ENCODE data around the gene IL4.
"Not testable (repeated sequence)": the region's sequence is repeated elsewhere in the genome, so short reads cannot be mapped to it uniquely, and the experiment has no call there.

IL4 gene

DNA sequence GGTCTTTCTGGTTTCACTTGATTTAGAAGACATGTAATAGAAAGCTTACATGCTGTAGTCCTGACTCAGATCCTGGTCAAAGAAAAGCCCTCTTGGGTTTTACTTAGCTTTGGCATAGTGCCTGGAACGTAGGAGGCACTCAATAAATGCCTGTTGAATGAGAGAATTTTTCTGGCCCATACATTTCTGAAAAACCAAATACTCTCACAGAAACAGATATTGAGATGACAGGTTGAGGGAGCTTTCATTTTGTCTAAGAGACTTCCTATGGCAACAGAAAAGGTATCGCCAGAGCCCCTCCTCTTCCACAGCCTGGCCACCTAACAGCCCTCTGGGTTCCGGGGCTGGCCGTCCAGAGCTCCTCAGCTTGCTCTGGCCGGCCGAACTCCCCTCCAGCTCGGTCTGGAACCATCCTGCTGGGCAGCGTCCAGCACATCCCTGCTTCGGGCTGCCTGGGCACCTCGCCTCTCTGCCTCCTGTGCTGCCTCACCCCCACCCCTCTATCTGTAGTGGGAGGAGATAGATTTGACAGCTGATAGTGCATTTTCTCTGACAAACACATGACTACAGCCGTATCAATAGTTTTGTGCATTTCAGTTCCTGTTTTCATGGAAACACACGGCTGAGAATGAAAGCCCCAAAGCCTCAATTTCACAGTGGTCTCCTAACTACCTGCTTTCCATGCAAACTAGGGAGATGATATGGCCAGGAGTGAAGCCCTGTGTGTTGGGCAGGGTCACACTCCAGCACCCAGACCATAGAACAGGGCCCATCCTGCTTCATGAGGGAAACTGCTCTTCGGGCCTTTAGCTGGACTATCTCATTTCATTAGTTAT, 1.1 kb downstream of the IL4 start:
- DNase-seq: no peak

DNA sequence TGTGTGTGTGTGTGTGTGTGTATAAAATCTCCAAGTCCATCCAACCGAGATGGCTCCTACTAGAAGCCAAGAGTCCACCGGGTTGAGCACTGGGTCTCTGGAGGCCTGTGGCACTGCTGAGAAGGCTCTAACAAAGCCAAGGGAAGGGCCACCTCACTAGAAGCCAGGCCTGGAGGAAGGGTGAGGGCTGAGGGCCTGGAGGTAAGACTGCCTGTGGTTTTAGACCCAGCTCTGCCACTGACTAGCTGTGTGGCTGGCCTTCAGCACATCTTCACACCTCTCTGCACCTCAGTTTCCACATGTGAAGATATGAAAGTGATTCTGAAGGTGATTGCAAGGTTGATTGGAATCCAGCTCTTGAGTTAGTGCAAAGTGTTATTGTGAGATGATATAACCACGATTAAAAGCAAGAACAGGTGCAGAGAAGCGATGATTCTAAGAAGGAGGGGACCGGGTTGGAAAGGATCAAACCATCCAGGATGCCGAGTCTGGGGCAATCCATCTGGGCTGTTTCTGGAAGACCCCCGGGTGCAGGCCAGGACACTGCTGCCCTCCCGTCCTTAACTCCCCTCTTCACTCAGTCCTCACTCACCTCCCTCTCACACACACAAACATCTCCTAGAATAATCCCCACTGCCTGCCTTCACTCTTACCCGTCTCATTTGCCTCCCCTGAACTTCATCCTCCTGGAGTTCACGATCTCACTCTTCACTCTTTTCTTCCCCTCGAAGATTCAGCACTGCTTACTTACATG, 2.3 kb downstream of the IL4 start:
- DNase-seq: no peak

DNA sequence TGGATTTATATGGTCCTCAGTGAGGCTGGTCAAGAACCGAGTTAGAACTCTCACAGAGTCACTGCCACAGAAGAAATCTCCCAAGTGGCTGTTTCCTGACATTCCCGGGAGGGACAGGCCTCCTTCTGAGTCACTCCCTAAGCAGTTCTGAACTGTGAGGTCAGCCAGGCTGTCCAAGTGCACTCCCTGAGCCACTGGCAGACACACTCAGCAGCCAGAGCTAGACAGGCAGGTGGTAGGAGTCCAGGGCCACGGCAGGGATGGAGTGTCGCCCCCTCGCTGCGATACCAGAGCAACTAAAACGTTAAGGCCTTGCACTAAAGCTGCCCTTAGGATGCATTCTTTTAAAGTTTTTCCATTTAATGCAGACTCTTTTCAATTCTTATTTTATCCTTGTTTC, 3.4 kb downstream of the IL4 start:
- DNase-seq: no peak

DNA sequence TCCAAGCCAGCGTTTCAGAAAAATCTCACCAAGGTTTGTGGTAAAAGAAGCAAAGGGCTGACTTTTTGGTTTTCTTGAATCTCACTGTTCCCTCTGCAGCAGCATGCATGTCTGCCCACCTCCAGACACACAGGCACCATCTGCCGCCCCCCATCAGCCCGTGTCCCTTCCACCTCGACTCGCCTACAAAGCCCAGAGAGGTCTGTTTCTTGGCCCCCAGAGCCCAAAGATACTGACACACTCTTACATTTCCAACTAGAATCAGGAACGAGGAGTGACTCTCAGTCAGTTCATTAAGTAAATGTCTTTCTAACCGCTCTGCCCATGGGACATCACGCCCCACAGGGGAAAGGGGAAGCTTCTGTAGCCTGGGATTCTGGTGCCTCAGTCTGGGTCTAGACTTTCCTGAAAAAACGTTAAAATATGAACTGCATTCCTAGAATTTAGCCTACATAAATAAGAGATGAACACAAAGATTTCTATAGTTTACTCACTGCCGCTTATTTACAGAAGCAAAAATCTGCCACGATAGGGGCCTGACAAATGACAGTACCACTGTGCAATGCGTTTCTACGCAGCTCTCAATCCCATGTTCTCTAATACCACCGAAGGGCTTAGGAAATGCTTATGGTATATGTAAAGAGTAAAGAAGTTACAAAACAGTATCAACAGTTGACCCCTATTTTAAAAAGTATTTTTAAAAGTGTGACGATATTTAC, 4.1 kb downstream of the IL4 start:
- no peak for DNase-seq

DNA sequence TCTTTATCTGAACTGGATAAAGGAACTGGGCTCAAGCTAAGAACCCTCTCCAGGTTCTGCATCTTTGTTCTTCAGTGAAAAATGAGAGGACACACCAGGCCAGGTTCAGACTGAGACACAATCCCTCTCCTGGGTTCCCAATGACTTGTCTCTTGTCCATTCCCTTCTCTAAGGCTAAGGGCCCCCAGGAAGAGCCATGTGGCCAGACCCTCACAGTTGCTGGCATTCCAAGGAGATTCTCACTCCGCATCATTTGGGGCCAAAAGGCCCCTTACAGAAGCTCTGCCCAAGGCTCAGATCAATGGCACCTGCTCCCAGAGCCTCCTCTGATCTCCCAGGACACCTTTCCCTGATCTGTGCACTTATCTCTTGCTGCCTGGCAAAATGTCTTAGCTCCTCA, 4.9 kb downstream of the IL4 start:
- no peak for DNase-seq

DNA sequence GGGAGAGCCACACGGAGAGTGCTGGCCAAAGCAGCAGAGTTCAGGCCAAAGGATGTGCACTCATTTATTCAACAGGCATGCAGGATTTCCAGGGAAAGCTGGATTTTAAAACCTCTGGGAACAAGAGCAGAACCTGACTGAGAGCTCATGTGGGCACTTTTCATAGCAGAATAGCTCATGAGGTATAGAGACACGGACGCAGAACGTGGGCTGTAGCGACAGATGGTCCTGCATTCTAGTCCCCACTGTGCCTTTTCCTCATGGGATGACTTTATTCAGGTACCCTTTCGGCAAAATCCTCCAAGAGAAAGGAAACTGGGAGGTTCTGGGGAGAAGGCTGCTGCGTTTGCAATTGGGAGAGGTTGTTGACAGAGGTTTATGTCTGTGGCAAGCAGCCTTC, 5.4 kb downstream of the IL4 start:
- no peak for DNase-seq

DNA sequence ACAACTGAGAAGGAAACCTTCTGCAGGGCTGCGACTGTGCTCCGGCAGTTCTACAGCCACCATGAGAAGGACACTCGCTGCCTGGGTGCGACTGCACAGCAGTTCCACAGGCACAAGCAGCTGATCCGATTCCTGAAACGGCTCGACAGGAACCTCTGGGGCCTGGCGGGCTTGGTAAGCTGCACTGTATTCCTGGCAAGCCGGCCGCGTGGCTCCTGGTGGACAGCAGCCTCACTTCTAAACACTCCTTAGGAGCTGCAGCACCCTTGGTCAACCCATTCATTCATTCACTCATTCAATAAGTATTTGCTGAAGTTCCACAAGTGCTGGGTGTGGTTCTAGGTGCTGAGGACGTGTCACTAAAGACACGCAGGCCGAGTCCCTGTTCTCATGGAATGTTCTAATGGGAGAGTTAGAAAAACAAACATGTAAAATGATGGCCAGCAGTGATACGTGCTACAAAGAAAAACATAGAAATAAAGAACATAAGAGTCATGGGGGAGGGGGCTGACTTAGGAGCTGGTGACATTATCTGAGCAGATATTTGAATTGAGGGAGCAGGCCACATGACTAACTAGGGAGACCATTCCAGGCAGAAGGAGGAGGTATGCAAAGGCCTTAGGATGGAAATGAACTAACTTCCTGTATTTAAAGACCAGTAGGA, 6.1 kb downstream of the IL4 start:
- DNase-seq: no peak

DNA sequence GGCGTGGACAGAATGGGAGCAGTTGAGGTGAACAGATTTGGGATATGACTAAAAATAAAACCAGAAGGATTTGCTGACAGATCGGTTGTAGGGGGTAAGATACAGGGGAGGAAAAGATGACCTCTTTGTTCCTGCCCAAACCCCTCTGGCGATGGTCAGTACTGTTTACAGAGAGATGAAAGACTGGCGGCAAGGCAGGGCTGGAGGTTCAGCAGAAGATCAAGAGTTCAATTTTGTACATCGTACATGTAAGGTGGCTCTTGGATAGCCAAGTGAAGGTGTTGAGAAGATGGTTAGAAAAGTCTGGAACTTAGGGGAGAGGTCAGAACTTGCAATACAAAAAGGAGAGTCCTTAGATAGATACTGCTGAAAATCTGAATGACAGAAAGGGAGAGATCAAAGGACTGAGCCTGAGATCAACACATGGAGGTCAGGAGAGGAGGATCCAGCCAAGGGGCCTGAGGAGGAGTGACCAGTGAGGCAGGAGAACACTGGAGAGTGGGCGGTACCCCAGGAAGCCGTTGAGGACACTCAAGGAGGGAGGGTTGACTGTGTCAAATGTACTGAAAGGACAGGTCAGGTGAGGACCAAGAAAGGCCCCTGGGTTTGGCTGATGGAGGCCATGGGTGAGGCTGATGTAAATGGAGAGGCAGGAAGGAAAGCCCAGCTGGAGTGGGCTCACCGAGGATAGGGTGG, 7.1 kb downstream of the IL4 start:
- no peak for DNase-seq

DNA sequence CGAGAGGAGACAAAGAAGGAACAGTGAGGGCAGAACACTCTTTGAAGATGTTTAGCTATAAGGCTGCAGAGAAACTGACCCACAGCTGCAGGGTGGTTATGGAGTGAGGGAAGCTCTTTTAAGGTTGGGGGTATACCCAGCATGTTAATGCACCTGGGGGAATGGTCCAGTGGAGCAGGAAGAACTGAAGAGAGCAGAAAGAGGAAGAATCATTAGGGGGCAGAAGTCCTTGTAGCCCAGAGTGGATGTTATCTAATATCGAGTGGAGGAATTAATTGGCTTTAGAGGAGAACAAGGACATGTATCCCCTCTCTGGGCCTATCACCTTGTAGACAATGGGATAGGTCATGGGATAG, 7.7 kb downstream of the IL4 start:
- no peak for DNase-seq

DNA sequence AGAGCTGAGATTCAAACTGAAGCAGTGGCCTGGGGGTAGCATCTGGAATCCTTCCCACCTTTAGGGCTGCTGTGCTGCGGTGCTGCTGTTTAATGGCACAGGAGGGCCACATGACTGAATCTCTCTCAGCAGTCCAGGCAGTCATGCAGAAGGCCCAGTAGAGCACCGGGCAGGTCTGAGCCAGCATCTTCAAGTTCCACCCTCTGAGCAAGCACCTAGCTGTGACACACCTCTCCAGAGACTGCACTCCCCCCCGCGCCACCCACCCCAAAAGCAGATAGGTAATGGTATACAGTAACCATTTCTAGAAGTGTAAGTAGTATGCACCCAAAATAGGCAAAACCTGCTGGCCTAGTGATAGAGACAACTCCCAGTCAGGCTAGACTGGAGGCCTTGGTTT, 8.2 kb downstream of the IL4 start:
- no peak for DNase-seq

DNA sequence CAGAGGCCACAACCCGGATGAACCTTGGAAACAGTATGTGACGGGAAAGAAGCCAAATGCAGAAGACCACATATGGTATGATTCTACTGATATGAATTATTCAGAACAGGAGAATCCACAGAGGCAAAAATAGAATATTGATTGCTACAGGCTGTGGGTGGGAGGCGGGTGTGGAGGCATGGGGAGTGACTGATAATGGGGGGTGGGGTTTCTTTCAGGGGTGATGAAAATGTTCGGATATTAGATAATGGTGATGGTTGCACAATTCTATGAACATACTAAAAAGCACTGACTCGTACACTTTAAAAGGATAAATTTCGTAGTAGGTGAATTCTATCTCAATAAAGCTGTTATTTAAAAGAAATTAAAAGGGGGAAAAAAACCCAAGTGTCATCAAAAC, 10.7 kb downstream of the IL4 start:
- DNase-seq: no peak

DNA sequence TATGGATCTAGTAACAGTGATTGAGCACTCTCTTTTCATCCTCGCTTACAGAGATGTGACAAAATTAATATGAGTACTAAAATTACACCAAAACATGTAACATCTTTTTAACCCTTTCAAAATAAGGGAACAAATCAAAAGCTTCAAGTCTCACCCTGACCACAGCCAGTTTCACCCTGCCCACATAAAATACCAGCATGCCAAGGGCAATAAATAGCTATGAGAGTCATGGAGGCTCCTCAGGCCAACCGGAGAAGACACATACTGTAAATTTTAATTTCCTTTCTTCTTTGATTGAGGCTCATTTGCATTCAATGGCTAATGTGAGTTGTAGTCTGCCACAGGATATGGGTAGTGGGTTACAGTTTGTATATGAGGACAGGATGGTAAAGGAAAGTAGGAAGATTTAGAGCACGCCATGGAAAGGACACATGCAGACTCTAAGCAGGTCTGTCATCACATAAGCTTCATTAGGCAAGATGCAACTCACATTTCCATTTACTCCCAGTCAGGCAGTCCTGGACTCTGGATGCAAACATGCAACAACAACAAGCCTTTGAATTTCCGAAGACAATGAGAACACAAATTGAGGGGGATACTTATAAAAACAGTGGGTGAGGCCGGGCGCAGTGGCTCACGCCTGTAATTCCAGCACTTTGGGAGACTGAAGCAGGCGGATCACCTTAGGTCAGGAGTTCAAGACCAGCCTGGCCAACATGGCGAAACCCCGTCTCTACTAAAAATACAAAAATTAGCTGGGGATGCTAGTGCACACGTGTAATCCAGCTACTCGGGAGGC, 11.3 kb downstream of the IL4 start:
- DNase-seq: no peak

DNA sequence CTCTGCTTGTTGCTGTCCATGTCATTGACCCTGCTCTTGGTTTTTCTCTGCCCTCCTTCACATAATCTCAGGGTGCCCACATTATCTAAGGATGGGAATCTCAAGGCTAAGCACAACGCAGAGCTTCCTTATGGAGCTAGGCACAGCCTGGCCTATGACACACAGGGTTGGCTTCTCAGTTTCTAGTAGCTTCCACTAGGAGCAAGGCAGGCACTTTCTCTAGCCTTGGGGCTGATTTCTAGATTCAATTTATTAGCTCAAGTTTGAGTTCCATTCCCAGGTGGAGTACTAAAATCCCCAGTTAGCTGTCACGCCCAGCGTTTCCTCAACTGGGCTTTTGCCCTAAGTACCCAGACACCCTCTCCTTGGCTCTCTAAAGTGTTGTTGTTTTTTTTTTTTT, 12.4 kb downstream of the IL4 start:
- no peak for DNase-seq

DNA sequence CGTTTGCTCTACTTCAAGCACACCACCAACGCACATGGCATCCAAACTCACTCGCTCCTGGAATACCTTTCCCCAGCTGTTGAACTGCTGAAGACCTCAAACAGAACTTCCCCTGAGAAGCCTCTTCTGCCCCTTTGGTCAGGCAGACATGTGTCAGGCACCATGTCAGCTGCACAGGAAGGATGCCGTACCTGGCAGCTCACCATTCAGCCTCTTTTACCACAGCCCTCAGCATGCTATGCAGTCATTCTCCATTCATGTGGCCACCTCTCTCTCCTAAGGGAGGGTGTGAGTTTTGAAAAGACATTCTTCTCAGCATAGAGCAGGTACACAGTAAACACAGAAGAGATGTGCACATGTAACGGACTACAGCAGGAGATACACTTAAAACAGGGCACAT, 14.2 kb downstream of the IL4 start:
- no peak for DNase-seq

DNA sequence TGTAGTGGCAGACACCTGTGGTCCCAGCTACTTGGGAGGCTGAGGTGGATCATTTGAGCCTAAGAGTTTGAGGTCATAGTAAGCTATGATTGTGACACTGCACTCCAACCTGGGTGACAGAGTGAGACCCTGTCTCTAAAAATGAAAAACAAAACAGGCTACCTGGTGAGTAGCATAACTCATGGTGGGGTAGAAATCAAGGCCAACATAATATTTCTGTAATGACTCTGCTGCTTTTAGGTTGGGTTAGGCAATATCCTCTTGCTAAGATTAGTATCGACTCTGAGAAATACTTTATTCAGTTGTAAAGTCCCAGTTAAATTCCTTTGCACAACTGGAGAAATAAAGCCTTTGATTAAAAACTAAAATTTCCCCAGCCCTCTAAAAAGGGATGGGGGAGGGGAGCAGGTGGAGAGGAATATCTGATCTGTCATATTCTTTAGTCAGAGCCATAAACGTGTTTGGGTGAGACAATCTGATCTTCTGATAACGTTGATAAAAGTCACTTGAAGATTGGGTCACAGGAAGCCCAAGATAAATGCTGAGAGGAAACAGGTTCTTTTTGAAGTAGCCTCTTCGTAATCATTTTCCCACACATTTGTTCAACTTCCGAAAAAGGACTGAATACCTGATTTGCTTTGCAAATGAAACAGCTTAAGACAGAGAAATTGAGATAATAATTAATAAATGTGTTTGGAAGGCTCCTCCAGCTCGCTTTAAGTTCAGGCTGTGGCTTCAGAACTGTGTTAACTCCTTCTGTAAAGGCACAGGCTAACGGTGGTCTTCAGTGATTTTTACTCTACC, 14.9 kb downstream of the IL4 start:
- DNase-seq: no peak

DNA sequence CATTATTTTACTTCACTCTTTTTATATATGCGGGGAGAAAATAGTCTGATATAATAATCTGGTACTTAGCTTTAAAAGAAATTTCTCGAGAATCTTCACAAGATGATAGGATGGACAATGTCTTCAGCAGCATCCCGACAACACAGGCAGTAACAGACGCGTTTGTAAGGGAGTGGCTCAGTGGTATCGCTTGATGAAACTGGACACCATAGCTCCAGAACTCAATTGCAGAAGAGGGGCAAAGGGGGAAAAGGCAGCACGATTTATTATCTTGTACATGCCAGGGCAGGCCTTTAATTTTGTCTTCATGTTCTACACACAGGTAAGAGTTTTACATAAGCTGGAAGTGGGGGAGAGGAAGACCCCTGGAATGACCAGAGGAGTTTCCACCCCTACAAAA, 15.7 kb downstream of the IL4 start:
- DNase-seq: no peak

DNA sequence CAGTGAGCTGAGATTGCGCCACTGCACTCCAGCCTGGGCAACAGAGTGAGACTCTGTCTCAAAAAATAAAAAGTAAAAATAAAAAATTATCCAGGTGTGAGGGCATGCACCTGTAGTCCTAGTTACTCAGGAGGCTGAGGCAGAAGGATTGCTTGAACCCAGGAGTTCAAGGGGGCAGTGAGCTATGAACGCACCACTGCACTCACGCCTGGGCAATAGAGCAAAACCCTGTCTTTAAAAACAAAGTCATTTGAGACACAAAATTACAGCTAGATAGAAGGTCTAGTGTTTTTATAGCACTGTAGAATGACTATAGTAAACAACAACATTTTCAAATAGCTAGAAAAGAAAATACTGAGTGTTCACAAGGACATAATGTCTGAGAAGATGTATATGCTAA, 16.4 kb downstream of the IL4 start:
- DNase-seq: no peak

DNA sequence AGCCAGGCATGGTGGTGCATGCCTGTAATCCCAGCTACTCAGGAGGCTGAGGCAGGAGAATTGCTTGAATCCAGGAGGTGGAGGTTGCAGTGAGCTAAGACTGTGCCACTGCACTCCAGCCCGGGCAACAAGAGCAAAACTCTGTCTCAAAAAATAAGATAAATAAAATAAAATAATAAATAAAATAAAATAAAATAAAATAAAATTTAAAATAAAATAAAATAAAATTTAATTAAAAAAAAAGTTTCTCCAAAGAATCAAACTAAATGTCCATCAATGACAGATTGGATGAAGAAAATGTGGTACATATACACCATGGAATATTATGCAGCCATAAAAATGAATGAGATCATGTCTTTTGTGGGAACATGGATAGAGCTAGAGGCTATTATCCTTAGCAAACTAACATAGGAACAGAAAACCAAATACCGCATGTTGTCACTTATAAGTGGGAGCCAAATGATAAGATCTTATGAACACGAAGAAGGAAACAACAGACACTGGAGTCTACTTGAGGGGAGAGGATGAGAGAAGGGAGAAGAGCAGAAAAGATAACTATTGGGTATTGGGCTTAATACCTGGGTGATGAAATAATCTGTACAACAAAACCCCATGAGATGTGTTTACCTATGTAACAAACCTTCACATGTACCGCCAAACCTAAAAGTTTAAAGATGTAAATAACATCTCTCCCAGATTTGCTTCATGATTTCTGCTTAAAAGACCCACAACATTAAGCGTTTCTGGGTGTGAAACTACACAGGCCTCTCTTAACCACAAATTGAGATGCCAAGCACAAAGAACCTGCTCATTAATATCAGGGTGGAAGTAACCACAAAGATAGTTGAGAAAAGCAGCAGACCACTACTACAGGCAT, 18.2 kb downstream of the IL4 start:
- DNase-seq: not testable (repeated sequence)

DNA sequence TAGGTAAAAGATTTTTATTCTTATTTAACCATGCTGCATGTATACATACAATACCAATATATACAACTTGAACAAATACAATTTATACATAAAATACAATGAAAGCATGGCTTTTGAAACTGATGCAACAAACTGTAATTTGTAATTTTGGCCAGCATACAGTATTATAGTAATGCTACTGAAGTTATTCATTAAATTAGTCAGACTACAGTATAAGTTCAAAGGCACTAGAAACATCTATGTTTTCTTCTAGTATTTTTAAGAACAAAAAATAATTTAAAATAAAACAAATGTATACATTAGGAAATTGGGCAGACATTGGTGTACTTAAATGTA, 18.8 kb downstream of the IL4 start:
- DNase-seq: no peak

DNA sequence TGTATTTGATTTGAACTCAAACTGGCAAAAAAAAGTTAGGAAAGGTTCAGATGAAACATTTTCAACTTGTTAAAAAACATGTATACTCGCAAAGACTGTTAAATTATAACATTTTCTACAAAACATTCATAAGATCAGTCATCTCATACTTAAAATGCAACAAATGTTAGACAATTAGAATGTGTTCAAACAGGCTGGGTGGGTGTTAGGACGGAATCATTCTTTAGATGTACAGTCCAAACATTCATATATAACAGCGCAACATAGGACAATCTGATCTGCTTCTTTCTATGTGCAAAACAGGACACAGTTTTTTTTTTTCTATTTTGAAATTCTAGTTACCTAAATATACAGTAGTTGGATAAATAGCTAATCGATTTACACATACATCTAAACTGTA, 22.2 kb downstream of the IL4 start:
- no peak for DNase-seq

Measured in activated CD4-positive, CD25-positive, alpha-beta regulatory T cell treated with anti-CD3 and anti-CD28 coated beads, Interleukin-2, amount 50 U/mL, for 72 hours (primary cell).